HFF-Myc (cell line): Measurements from ENCODE around the gene MED15.

Experiments used
- DNase-seq: peaks from one replicate; pipeline ENCODE4 v3.0.0-alpha.2; 2011; ENCODE audit warnings: low read depth; ENCODE audit errors: extremely low read depth
- H3K4me3 ChIP-seq: replicated peaks from 2 replicates; pipeline ENCODE4 v1.5.1; 2011; ENCODE audit warnings: low read depth, mild to moderate bottlenecking, control low read depth, low read length
- TF ChIP-seq, protein P1 (sequence below): IDR thresholded peaks from 2 replicates; pipeline ENCODE4 v1.5.1; 2012; ENCODE audit warnings: mild to moderate bottlenecking, low read depth, low read length, control low read depth; ENCODE audit errors: missing control alignments

MED15 gene

DNA sequence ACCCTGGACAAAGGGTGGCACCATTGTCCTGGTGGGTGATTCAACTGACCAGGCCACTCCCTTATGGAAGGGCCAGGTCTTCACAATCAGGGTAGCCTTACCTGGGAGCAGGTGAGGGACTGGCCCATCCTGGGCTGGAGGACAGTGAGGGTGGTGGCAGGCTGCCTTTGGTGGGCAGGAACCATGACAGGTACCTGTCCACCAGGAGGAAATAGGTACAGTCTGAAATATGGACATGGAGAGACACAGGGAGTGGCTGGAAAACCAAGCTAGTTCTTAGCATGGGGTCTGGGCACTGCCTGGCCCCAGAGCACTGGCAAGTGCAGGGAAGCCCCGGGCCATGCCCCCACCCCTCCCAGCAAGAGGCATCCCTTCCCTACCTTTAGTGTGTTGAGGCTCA lies 113.8 kb downstream of the MED15 start:
- H3K4me3 ChIP-seq: no peak overlapping the region
- no peak for DNase-seq
- TF ChIP-seq, protein P1, sequence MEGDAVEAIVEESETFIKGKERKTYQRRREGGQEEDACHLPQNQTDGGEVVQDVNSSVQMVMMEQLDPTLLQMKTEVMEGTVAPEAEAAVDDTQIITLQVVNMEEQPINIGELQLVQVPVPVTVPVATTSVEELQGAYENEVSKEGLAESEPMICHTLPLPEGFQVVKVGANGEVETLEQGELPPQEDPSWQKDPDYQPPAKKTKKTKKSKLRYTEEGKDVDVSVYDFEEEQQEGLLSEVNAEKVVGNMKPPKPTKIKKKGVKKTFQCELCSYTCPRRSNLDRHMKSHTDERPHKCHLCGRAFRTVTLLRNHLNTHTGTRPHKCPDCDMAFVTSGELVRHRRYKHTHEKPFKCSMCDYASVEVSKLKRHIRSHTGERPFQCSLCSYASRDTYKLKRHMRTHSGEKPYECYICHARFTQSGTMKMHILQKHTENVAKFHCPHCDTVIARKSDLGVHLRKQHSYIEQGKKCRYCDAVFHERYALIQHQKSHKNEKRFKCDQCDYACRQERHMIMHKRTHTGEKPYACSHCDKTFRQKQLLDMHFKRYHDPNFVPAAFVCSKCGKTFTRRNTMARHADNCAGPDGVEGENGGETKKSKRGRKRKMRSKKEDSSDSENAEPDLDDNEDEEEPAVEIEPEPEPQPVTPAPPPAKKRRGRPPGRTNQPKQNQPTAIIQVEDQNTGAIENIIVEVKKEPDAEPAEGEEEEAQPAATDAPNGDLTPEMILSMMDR: no peak

DNA sequence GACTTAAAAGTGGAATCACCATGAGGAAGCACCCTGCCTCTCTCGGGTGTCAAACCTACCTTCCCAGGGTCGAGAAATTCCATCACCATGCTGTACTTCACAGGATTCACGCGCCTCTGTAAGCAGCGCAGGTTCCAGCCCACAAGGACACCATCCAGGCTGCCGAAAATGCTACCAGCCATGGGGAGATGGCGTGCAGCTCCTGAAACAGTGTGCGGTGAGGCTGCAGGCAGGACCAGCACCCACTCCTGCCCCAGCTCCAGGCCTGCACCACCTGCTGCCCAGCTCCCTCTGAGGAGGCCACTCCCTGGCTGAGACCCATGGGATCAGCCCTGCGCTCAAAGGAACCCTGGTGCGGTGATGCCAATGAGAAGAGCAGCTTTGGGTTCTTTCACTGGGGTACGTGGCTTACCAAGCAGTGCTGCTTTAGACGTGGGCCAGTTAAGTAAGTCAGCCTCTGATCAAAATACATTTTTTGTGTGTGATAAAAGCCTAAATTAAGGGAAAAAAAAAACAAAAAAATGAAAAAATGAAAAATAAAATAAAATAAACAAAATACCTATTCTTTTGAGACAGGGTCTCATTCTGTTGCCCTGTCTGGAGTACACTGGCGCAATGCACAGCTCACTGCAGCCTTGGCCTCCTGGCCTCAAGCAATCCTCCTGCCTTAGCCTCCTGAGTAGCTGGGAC lies 115.4 kb downstream of the MED15 start:
- H3K4me3 ChIP-seq: no peak overlapping the region
- no peak for DNase-seq
- TF ChIP-seq, protein P1: no peak

GRCh38 chr22:20624161-20624616 lies 116.8 kb downstream of the MED15 start:
- H3K4me3 ChIP-seq: no peak overlapping the region
- TF ChIP-seq, protein P1: no peak
- no peak for DNase-seq

GRCh38 chr22:20625270-20625669 lies 117.9 kb downstream of the MED15 start:
- TF ChIP-seq, protein P1: no peak
- no peak overlapping the region for H3K4me3 ChIP-seq
- DNase-seq: no peak

GRCh38 chr22:20626811-20627210 lies 119.4 kb downstream of the MED15 start:
- DNase-seq: no peak
- no peak overlapping the region for H3K4me3 ChIP-seq
- TF ChIP-seq, protein P1: no peak

DNA sequence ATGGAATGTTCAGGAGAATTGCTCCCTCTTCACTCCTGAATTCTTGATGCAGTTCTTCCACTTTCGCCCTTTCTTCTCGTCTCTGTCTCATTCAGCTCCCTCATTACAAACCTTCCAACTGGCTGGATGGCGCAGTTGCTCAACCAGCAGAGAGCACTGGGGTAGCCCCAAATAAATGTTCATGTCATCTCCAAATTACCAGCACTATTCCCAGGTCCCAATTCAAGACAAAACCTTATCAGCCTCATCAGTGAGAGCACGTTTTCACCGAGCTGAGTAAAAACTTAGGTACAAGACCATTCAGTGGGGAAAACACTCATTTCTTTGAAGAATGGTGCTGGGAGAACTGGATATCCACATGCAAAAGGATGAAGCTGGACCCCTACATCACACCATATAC lies 120.0 kb downstream of the MED15 start:
- TF ChIP-seq, protein P1: no peak
- H3K4me3 ChIP-seq: no peak overlapping the region
- DNase-seq: no peak
